CD14-positive monocyte (primary cell): ENCODE data around the gene ENO2. TPM values are rescaled to one million over a fixed set of nuclear protein-coding genes. Genes with fewer than 3 reads are reported as not detected.

Source experiments
- DNase-seq, 3 donors: peaks; one replicate each; pipeline ENCODE4 v3.0.0-alpha.2; 2011 to 2022
- H2AFZ ChIP-seq: 2 replicates; pipeline ENCODE4 v1.6.0; 2012; ENCODE audit warnings: mild to moderate bottlenecking, low read depth, low read length, inconsistent platforms; ENCODE audit not compliant: insufficient read depth, poor library complexity, severe bottlenecking
- H3K27ac ChIP-seq, 2 donors: 1 replicate in 1 of 2; 2 replicates in 1 of 2; pipeline ENCODE4 v1.5.1; 2012 to 2013; ENCODE audit warnings: low read length in 2 of 2, control low read depth in 1 of 2, inconsistent platforms in 1 of 2, low read depth in 1 of 2, mild to moderate bottlenecking in 1 of 2
- H3K27me3 ChIP-seq, 2 donors: one replicate each; pipeline versions ENCODE4 v1.6.0 to v1.6.1; 2011 to 2013; ENCODE audit warnings: low read length in 2 of 2; ENCODE audit not compliant: control insufficient read depth in 2 of 2, insufficient read depth in 2 of 2
- H3K36me3 ChIP-seq, 2 donors: replicated peaks in 1 of 2; 1 replicate in 1 of 2; 2 replicates in 1 of 2; pipeline versions ENCODE4 v1.5.1 to v1.6.1; 2012 to 2013; ENCODE audit warnings: low read length in 2 of 2, control low read depth in 1 of 2, inconsistent platforms in 1 of 2, mild to moderate bottlenecking in 1 of 2; ENCODE audit not compliant: insufficient read depth in 2 of 2, control insufficient read depth in 1 of 2
- H3K4me1 ChIP-seq, 2 donors: 1 replicate in 1 of 2; 2 replicates in 1 of 2; pipeline versions ENCODE4 v1.5.1 to v1.6.1; 2012 to 2013; ENCODE audit warnings: low read length in 2 of 2, control low read depth in 1 of 2, inconsistent platforms in 1 of 2, mild to moderate bottlenecking in 1 of 2, moderate library complexity in 1 of 2; ENCODE audit not compliant: insufficient read depth in 2 of 2, control insufficient read depth in 1 of 2
- H3K4me2 ChIP-seq: replicated peaks from 2 replicates; pipeline ENCODE3; 2012; ENCODE audit warnings: low read length, moderate library complexity, mild to moderate bottlenecking; ENCODE audit not compliant: poor library complexity, severe bottlenecking; ENCODE audit errors: extremely low read depth
- H3K4me3 ChIP-seq, 3 experiments: fragments of 200-600 bp in 1 of 3; sonication (generic) in 1 of 3; replicated peaks in 1 of 3; 1 replicate in 2 of 3; 2 replicates in 1 of 3; pipeline ENCODE4 v1.5.1; 2011 to 2013; ENCODE audit warnings: low read length in 3 of 3, mild to moderate bottlenecking in 3 of 3, control low read depth in 2 of 3, low read depth in 2 of 3, inconsistent platforms in 1 of 3, moderate library complexity in 1 of 3
- H3K79me2 ChIP-seq: 2 replicates; pipeline ENCODE4 v1.6.0; 2012; ENCODE audit warnings: mild to moderate bottlenecking, control low read depth, inconsistent platforms, low read length, moderate library complexity; ENCODE audit not compliant: insufficient read depth
- H3K9ac ChIP-seq: 2 replicates; pipeline ENCODE4 v1.6.0; 2017; ENCODE audit warnings: low read length, mild to moderate bottlenecking; ENCODE audit not compliant: insufficient read depth, poor library complexity, severe bottlenecking
- H3K9me3 ChIP-seq, 2 donors: replicated peaks in 1 of 2; 1 replicate in 1 of 2; 2 replicates in 1 of 2; pipeline versions ENCODE4 v1.5.1 to v1.6.1; 2012 to 2013; ENCODE audit warnings: low read length in 2 of 2, control low read depth in 1 of 2; ENCODE audit not compliant: control insufficient read depth in 1 of 2, insufficient read depth in 1 of 2
- H4K20me1 ChIP-seq: 2 replicates; pipeline ENCODE4 v1.6.0; 2012; ENCODE audit warnings: mild to moderate bottlenecking, low read length, control low read depth, moderate library complexity; ENCODE audit not compliant: insufficient read depth
- H3K27ac Mint-ChIP-seq, 7 donors: one replicate each; pipeline ENCODE4 v1.8.0; 2020; ENCODE audit warnings: mild to moderate bottlenecking in 7 of 7, mixed read lengths in 7 of 7, moderate library complexity in 6 of 7, inconsistent platforms in 2 of 7
- H3K27me3 Mint-ChIP-seq, 3 donors: one replicate each; pipeline ENCODE4 v1.8.0; 2021 to 2022; ENCODE audit warnings: low read depth in 3 of 3, mild to moderate bottlenecking in 3 of 3, mixed read lengths in 3 of 3, moderate library complexity in 3 of 3, inconsistent platforms in 1 of 3
- H3K36me3 Mint-ChIP-seq, 2 donors: one replicate each; pipeline ENCODE4 v1.8.0; 2020; ENCODE audit warnings: mixed read lengths in 2 of 2, inconsistent platforms in 1 of 2, mild to moderate bottlenecking in 1 of 2
- H3K4me1 Mint-ChIP-seq: one replicate; pipeline ENCODE4 v1.8.0; 2020; ENCODE audit warnings: mild to moderate bottlenecking, mixed read lengths
- H3K4me3 Mint-ChIP-seq, 2 donors: one replicate each; pipeline ENCODE4 v1.8.0; 2020; ENCODE audit warnings: mild to moderate bottlenecking in 2 of 2, mixed read lengths in 2 of 2, moderate library complexity in 1 of 2
- H3K9me3 Mint-ChIP-seq, 7 donors: one replicate each; pipeline ENCODE4 v1.8.0; 2020 to 2022; ENCODE audit warnings: mixed read lengths in 7 of 7, mild to moderate bottlenecking in 6 of 7, moderate library complexity in 6 of 7, inconsistent platforms in 2 of 7
- CTCF ChIP-seq: fragments of 200-600 bp; IDR thresholded peaks from one replicate; pipeline ENCODE4 v1.8.0; 2022; ENCODE audit warnings: antibody characterized with exemption, mild to moderate bottlenecking
- WGBS: methylation state at CpG from one replicate; pipeline ENCODE4 v1.1.5; 2013; ENCODE audit warnings: missing lambda C conversion rate; ENCODE audit not compliant: insufficient coverage; 5-methylcytosine and 5-hydroxymethylcytosine counted together
- intact Hi-C, 2 donors: fragments of 100-400 bp; cut with micrococcal nuclease; formaldehyde crosslinking; loops; one replicate each; pipeline versions ENCODE4 v1.15.0 to v1.15.1; 2023
- polyA plus RNA-seq, 3 donors: library from polyadenylated mRNA; depleted of rRNA in 1 of 3; unstranded in 2 of 3; stranded (reverse) in 1 of 3; fragments of 300-500 nt in 2 of 3; fragments of >200 nt in 1 of 3; fragmentation: Illumina TruSeq in 2 of 3; gene quantifications; 1 replicate in 2 of 3; 2 replicates in 1 of 3; pipeline ENCODE4 v1.2.3, GENCODE V29; 2012 to 2021

The ENO2 gene
- polyA plus RNA-seq, 3 donors: 0.09 to 0.43 (median 0.19) TPM

GRCh38 chr12:6866163-6866919 is 48.0 kb upstream of the ENO2 start:
- no peaks in the 10 kb centered on the region for H3K9me3 ChIP-seq
- H4K20me1 ChIP-seq: peaks cover 38% of the 10 kb centered on the region
- H2AFZ ChIP-seq: peak overlapping the region; percentile 97
- peaks cover 26 to 43% of the 10 kb centered on the region in 2 donors for H3K4me1 ChIP-seq
- no peak for TF ChIP-seq CTCF
- Mint-ChIP-seq H3K27ac (peak overlapping the region; percentile 64 to 95 (median 91)), H3K9me3 (no peaks in the 10 kb centered on the region), H3K4me1 (peaks cover 41% of the 10 kb centered on the region), H3K36me3 (peaks cover 62 to 78% of the 10 kb centered on the region in 2 donors), H3K27me3 (peaks cover 0 to 5% (median 3%) of the 10 kb centered on the region in 3 donors), H3K4me3 (peak overlapping the region; percentile 92)
- H3K36me3 ChIP-seq: peaks cover 56 to 68% of the 10 kb centered on the region in 2 donors
- peak overlapping the region; percentile 41 to 97 (median 76) for H3K4me3 ChIP-seq
- peaks cover 38% of the 10 kb centered on the region for H3K79me2 ChIP-seq
- 100% methylated on average over 2 of the region's 19 CpGs for WGBS
- H3K9ac ChIP-seq: peak overlapping the region; percentile 88
- no peaks in the 10 kb centered on the region for H3K27me3 ChIP-seq
- intact Hi-C loops: loop anchor here in 1 of 2 donors (5.0 kb wide), 1 partner anchor 246 kb away; no protein-coding TSS in a partner anchor
- H3K27ac ChIP-seq: peak overlapping the region; percentile 63 to 86
- H3K4me2 ChIP-seq: peak overlapping the region; percentile 94
- no peak for DNase-seq

- H3K4me3 ChIP-seq: peak overlapping the region; percentile 41 to 97 (median 76)
- peak overlapping the region; percentile 97 for H2AFZ ChIP-seq
- peak overlapping the region; percentile 94 for H3K4me2 ChIP-seq
- intact Hi-C loops: loop anchor here in 1 of 2 donors (5.0 kb wide), 1 partner anchor 245 kb away; no protein-coding TSS in a partner anchor
- Mint-ChIP-seq H3K27me3 (peaks cover 0 to 5% (median 3%) of the 10 kb centered on the region in 3 donors), H3K4me1 (peaks cover 48% of the 10 kb centered on the region), H3K36me3 (peaks cover 57 to 72% of the 10 kb centered on the region in 2 donors), H3K27ac (peak overlapping the region; percentile 82 to 95 (median 92)), H3K9me3 (no peaks in the 10 kb centered on the region), H3K4me3 (peak overlapping the region; percentile 92)
- H3K9ac ChIP-seq: peak overlapping the region; percentile 88
- H3K4me1 ChIP-seq: peaks cover 32 to 49% of the 10 kb centered on the region in 2 donors
- no peaks in the 10 kb centered on the region for H3K27me3 ChIP-seq
- peak overlapping the region; percentile 63 to 86 for H3K27ac ChIP-seq
- H3K79me2 ChIP-seq: peaks cover 44% of the 10 kb centered on the region
- WGBS: under 1% methylated on average over 29 of the region's 33 CpGs
- H3K9me3 ChIP-seq: no peaks in the 10 kb centered on the region
- peaks cover 44% of the 10 kb centered on the region for H4K20me1 ChIP-seq
- no peak for DNase-seq
- no peak for TF ChIP-seq CTCF
- H3K36me3 ChIP-seq: peaks cover 50 to 64% of the 10 kb centered on the region in 2 donors
Measured at GRCh38 chr12:6866920-6867412, 47.4 kb upstream of the ENO2 start.
